ENCODE measurements around the gene SLC8A1.
A peak's percentile ranks its signal among the peaks of the same experiment; 100 is the strongest.

Gene SLC8A1

GRCh38 chr2:40299781-40300180 lies 152.1 kb downstream of the SLC8A1 start:
- TF ChIP-seq POLR2A (IDR thresholded peaks at IDR 0.05; ENCODE audit: low read depth, low read length): no peak
- DNase-seq (ENCODE audit: insufficient read length, low spot score) (no peak), FAIRE-seq (no peak)

- TF ChIP-seq POLR2A (IDR thresholded peaks at IDR 0.05; ENCODE audit: low read depth, low read length): no peak
- DNase-seq (ENCODE audit: insufficient read length, low spot score): no peak
- FAIRE-seq: no peak
These were observed 152.7 kb downstream of the SLC8A1 start for GRCh38 chr2:40299173-40299572.

GRCh38 chr2:40298026-40298425 lies 153.9 kb downstream of the SLC8A1 start:
- no peak for FAIRE-seq
- no peak for DNase-seq (ENCODE audit: insufficient read length, low spot score)
- TF ChIP-seq POLR2A (IDR thresholded peaks at IDR 0.05; ENCODE audit: low read depth, low read length): no peak

- DNase-seq (ENCODE audit: insufficient read length, low spot score): no peak
- TF ChIP-seq POLR2A (IDR thresholded peaks at IDR 0.05; ENCODE audit: low read depth, low read length): no peak
- no peak for FAIRE-seq
These were observed 159.6 kb downstream of the SLC8A1 start for GRCh38 chr2:40292291-40292690.

GRCh38 chr2:40289771-40290404 lies 162.0 kb downstream of the SLC8A1 start:
- no peak for DNase-seq (ENCODE audit: insufficient read length, low spot score)
- no peak for FAIRE-seq
- no peak for TF ChIP-seq POLR2A (IDR thresholded peaks at IDR 0.05; ENCODE audit: low read depth, low read length)

- DNase-seq (ENCODE audit: insufficient read length, low spot score) (no peak), FAIRE-seq (no peak)
- no peak for TF ChIP-seq POLR2A (IDR thresholded peaks at IDR 0.05; ENCODE audit: low read depth, low read length)
These were observed 164.1 kb downstream of the SLC8A1 start for GRCh38 chr2:40287773-40288172.

- no peak for TF ChIP-seq POLR2A (IDR thresholded peaks at IDR 0.05; ENCODE audit: low read depth, low read length)
- DNase-seq (ENCODE audit: insufficient read length, low spot score) (no peak), FAIRE-seq (no peak)
These were observed 164.7 kb downstream of the SLC8A1 start for GRCh38 chr2:40287195-40287594.

- no peak for FAIRE-seq
- TF ChIP-seq POLR2A (IDR thresholded peaks at IDR 0.05; ENCODE audit: low read depth, low read length): no peak
- no peak for DNase-seq (ENCODE audit: insufficient read length, low spot score)
These were observed 165.2 kb downstream of the SLC8A1 start for GRCh38 chr2:40286721-40287120.

GRCh38 chr2:40285391-40285790 lies 166.5 kb downstream of the SLC8A1 start:
- DNase-seq (ENCODE audit: insufficient read length, low spot score) (no peak), FAIRE-seq (no peak)
- TF ChIP-seq POLR2A (IDR thresholded peaks at IDR 0.05; ENCODE audit: low read depth, low read length): no peak

- DNase-seq (ENCODE audit: insufficient read length, low spot score): no peak
- no peak for FAIRE-seq
- TF ChIP-seq POLR2A (IDR thresholded peaks at IDR 0.05; ENCODE audit: low read depth, low read length): no peak
These were observed 167.1 kb downstream of the SLC8A1 start for GRCh38 chr2:40284797-40285196.

- DNase-seq (ENCODE audit: insufficient read length, low spot score): no peak
- FAIRE-seq: peak; percentile 75
- TF ChIP-seq POLR2A (IDR thresholded peaks at IDR 0.05; ENCODE audit: low read depth, low read length): no peak
These were observed 168.6 kb downstream of the SLC8A1 start for GRCh38 chr2:40283111-40283909.

GRCh38 chr2:40282428-40282827 lies 169.5 kb downstream of the SLC8A1 start:
- TF ChIP-seq POLR2A (IDR thresholded peaks at IDR 0.05; ENCODE audit: low read depth, low read length): no peak
- DNase-seq (ENCODE audit: insufficient read length, low spot score): no peak
- peak; percentile 81 for FAIRE-seq

GRCh38 chr2:40281021-40281940 lies 170.6 kb downstream of the SLC8A1 start:
- peak; percentile 93 for FAIRE-seq
- TF ChIP-seq POLR2A (IDR thresholded peaks at IDR 0.05; ENCODE audit: low read depth, low read length): no peak
- DNase-seq (ENCODE audit: insufficient read length, low spot score): no peak

- FAIRE-seq (peak; percentile 71), DNase-seq (ENCODE audit: insufficient read length, low spot score) (no peak)
- TF ChIP-seq POLR2A (IDR thresholded peaks at IDR 0.05; ENCODE audit: low read depth, low read length): no peak
These were observed 172.4 kb downstream of the SLC8A1 start for GRCh38 chr2:40279482-40279881.

Measured in H54 (cell line).